ENCODE measurements around the gene ABAT. TPM values are rescaled to one million over a fixed set of nuclear protein-coding genes. Genes with fewer than 3 reads are reported as not detected.
A peak's percentile ranks its signal among the peaks of the same experiment; 100 is the strongest.

The ABAT gene
- 9.9 TPM for total RNA-seq
- polyA plus RNA-seq (ENCODE audit: insufficient read depth in 1 of 8, insufficient read length in 8 of 8, low replicate concordance in 1 of 8) = 10 to 100 TPM; 15.9 to 25.8 (median 22.8) TPM
- long read RNA-seq, donor 1, full-length matches to known transcripts = 3 of 3 reads
- long read RNA-seq, donor 1, partial matches to known transcripts = 0 of 3 reads
- long read RNA-seq, donor 1, other reads (novel, unspliced or antisense) = 0 of 3 reads
- long read RNA-seq, donor 2, partial matches to known transcripts = 0 of 1 reads
- long read RNA-seq, donor 2, other reads (novel, unspliced or antisense) = 0 of 1 reads
- long read RNA-seq, donor 3, full-length matches to known transcripts = 6 of 6 reads
- long read RNA-seq, donor 3, partial matches to known transcripts = 0 of 6 reads
- long read RNA-seq, donor 3, other reads (novel, unspliced or antisense) = 0 of 6 reads
- long read RNA-seq, donor 4, full-length matches to known transcripts = 2 of 2 reads
- long read RNA-seq, donor 4, partial matches to known transcripts = 0 of 2 reads
- long read RNA-seq, donor 4, other reads (novel, unspliced or antisense) = 0 of 2 reads
- long read RNA-seq, donor 5, full-length matches to known transcripts = 2 of 8 reads
- long read RNA-seq, donor 5, partial matches to known transcripts = 6 of 8 reads
- long read RNA-seq, donor 5, other reads (novel, unspliced or antisense) = 0 of 8 reads
- long read RNA-seq, donor 6, full-length matches to known transcripts = 5 of 5 reads
- long read RNA-seq, donor 6, partial matches to known transcripts = 0 of 5 reads
- long read RNA-seq, donor 6, other reads (novel, unspliced or antisense) = 0 of 5 reads
- long read RNA-seq, donor 7, partial matches to known transcripts = 0 of 3 reads
- long read RNA-seq, donor 7, other reads (novel, unspliced or antisense) = 0 of 3 reads
- long read RNA-seq, donor 8, partial matches to known transcripts = 0 of 2 reads
- long read RNA-seq, donor 8, other reads (novel, unspliced or antisense) = 0 of 2 reads
- long read RNA-seq, donor 9, full-length matches to known transcripts = 3 of 3 reads
- long read RNA-seq, donor 9, partial matches to known transcripts = 0 of 3 reads
- long read RNA-seq, donor 9, other reads (novel, unspliced or antisense) = 0 of 3 reads
- long read RNA-seq, donor 10, full-length matches to known transcripts = 5 of 5 reads
- long read RNA-seq, donor 10, partial matches to known transcripts = 0 of 5 reads
- long read RNA-seq, donor 10, other reads (novel, unspliced or antisense) = 0 of 5 reads
- long read RNA-seq, donor 11, full-length matches to known transcripts = 3 of 3 reads
- long read RNA-seq, donor 11, partial matches to known transcripts = 0 of 3 reads
- long read RNA-seq, donor 11, other reads (novel, unspliced or antisense) = 0 of 3 reads

GRCh38 chr16:8674413-8675022 lies at the start of gene ABAT:
TSS of gene ABAT (plus strand) at chr16:8674617. CDS start at chr16:8735740, 61,123 bp downstream.
- DNase-seq = peak; percentile 93
- Histone ChIP-seq H3K4me1 (ENCODE audit: control insufficient read depth, insufficient read depth, low read length) (peaks cover 18% of the 10 kb centered on the region), H3K27ac (ENCODE audit: low read length) (no peak within 1 kb of the TSS), H3K27me3 (ENCODE audit: control insufficient read depth, insufficient read depth, low read length) (no peaks in the 10 kb centered on the region), H3K36me3 (ENCODE audit: control insufficient read depth, insufficient read depth, low read length) (no peaks in the 10 kb centered on the region), H3K9me3 (replicated peaks; ENCODE audit: control insufficient read depth, low read depth, low read length) (peaks cover 1% of the 10 kb centered on the region), H3K4me3 (ENCODE audit: low read length) (peak within 1 kb of the TSS; percentile 73)
- 2% methylated on average over 43 of the region's 49 CpGs for WGBS (ENCODE audit: insufficient coverage)

- Histone ChIP-seq H3K9me3 (replicated peaks; ENCODE audit: control insufficient read depth, low read depth, low read length) (no peaks in the 10 kb centered on the region), H3K4me1 (ENCODE audit: control insufficient read depth, insufficient read depth, low read length) (peaks cover 5% of the 10 kb centered on the region), H3K4me3 (ENCODE audit: low read length) (no peak overlapping the region), H3K27ac (ENCODE audit: low read length) (no peak overlapping the region), H3K27me3 (ENCODE audit: control insufficient read depth, insufficient read depth, low read length) (no peaks in the 10 kb centered on the region), H3K36me3 (ENCODE audit: control insufficient read depth, insufficient read depth, low read length) (peaks cover 56% of the 10 kb centered on the region)
- 92% methylated on average over 5 of the region's 10 CpGs for whole genome bisulfite sequencing (ENCODE audit: insufficient coverage)
- DNase-seq = no peak
Measured at GRCh38 chr16:8625491-8626087, 48.8 kb upstream of the ABAT start.

DNA sequence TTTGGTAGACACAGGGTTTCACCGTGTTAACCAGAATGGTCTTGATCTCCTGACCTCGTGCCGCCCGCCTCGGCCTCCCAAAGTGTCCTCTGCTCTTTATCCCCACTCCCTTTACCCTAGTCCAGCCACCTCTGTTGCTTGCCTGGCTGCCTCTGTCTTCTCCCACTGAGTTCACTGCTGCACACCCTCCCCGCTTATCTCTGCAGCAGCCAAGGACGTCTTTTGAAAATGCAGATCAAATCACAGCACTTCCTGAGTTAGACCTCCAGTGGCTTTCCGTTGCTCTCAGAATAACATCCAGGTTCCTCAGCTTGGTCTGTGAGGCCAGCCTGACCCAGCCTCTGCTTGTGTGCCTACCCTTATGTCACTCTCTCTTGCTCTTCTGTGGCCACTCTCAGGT lies 47.5 kb upstream of the ABAT start:
- Histone ChIP-seq H3K36me3 (ENCODE audit: control insufficient read depth, insufficient read depth, low read length) (peaks cover 69% of the 10 kb centered on the region), H3K9me3 (replicated peaks; ENCODE audit: control insufficient read depth, low read depth, low read length) (no peaks in the 10 kb centered on the region), H3K27me3 (ENCODE audit: control insufficient read depth, insufficient read depth, low read length) (no peaks in the 10 kb centered on the region), H3K27ac (ENCODE audit: low read length) (no peak overlapping the region), H3K4me1 (ENCODE audit: control insufficient read depth, insufficient read depth, low read length) (peaks cover 5% of the 10 kb centered on the region), H3K4me3 (ENCODE audit: low read length) (no peak overlapping the region)
- whole genome bisulfite sequencing (ENCODE audit: insufficient coverage) = 96% methylated on average over 8 of the region's 8 CpGs
- DNase-seq = no peak

- no peaks in the 10 kb centered on the region for H3K9me3 ChIP-seq (replicated peaks; ENCODE audit: control insufficient read depth, low read depth, low read length)
Measured at GRCh38 chr16:8627456-8627855, 47.0 kb upstream of the ABAT start.

GRCh38 chr16:8628981-8629725 lies 45.3 kb upstream of the ABAT start:
- Histone ChIP-seq H3K9me3 (replicated peaks; ENCODE audit: control insufficient read depth, low read depth, low read length) (no peaks in the 10 kb centered on the region), H3K27ac (ENCODE audit: low read length) (no peak overlapping the region), H3K27me3 (ENCODE audit: control insufficient read depth, insufficient read depth, low read length) (no peaks in the 10 kb centered on the region), H3K4me1 (ENCODE audit: control insufficient read depth, insufficient read depth, low read length) (no peaks in the 10 kb centered on the region), H3K4me3 (ENCODE audit: low read length) (no peak overlapping the region), H3K36me3 (ENCODE audit: control insufficient read depth, insufficient read depth, low read length) (peaks cover 86% of the 10 kb centered on the region)
- 97% methylated on average over 15 of the region's 16 CpGs for WGBS (ENCODE audit: insufficient coverage)
- no peak for DNase-seq

More at GRCh38 chr16:8627456-8627855, 47.0 kb upstream of the ABAT start:
- H3K36me3 ChIP-seq (ENCODE audit: control insufficient read depth, insufficient read depth, low read length) = peaks cover 74% of the 10 kb centered on the region
- H3K27me3 ChIP-seq (ENCODE audit: control insufficient read depth, insufficient read depth, low read length) = no peaks in the 10 kb centered on the region
- no peak for DNase-seq
- WGBS (ENCODE audit: insufficient coverage) = 85% methylated on average over 2 of the region's 4 CpGs
- peaks cover 3% of the 10 kb centered on the region for H3K4me1 ChIP-seq (ENCODE audit: control insufficient read depth, insufficient read depth, low read length)
- no peak overlapping the region for H3K4me3 ChIP-seq (ENCODE audit: low read length)
- H3K27ac ChIP-seq (ENCODE audit: low read length) = no peak overlapping the region

- Histone ChIP-seq H3K27ac (ENCODE audit: low read length) (no peak overlapping the region), H3K36me3 (ENCODE audit: control insufficient read depth, insufficient read depth, low read length) (peaks cover 93% of the 10 kb centered on the region)
- WGBS (ENCODE audit: insufficient coverage) = 91% methylated on average over 4 of the region's 11 CpGs
Measured at GRCh38 chr16:8630255-8630953, 44.0 kb upstream of the ABAT start.

DNA sequence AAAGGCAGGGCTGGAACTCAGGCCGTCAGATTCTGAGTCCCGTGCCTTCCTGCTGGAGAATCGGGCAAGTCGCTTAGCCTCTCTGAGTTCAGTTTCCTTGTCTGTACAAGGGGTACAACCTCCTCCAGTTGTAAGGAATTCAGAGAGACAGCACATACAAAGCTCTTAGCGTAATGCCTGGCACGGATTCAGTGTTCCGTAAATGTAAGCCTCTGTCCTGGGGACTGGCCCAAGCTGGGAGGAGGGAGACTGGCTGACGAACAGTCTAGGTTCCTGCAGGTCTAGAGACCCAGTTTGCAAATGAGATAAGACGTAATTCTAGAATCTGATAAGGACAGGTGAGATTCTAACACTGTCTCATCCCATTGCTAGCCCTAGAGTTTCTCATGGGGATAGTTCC lies 43.0 kb upstream of the ABAT start:
- Histone ChIP-seq H3K4me1 (ENCODE audit: control insufficient read depth, insufficient read depth, low read length) (no peaks in the 10 kb centered on the region), H3K9me3 (replicated peaks; ENCODE audit: control insufficient read depth, low read depth, low read length) (no peaks in the 10 kb centered on the region), H3K27ac (ENCODE audit: low read length) (no peak overlapping the region), H3K36me3 (ENCODE audit: control insufficient read depth, insufficient read depth, low read length) (peaks cover 90% of the 10 kb centered on the region), H3K27me3 (ENCODE audit: control insufficient read depth, insufficient read depth, low read length) (no peaks in the 10 kb centered on the region), H3K4me3 (ENCODE audit: low read length) (no peak overlapping the region)
- 53% methylated on average over 3 of the region's 9 CpGs for WGBS (ENCODE audit: insufficient coverage)
- no peak for DNase-seq

More at GRCh38 chr16:8630255-8630953, 44.0 kb upstream of the ABAT start:
- no peak for DNase-seq
- no peaks in the 10 kb centered on the region for H3K4me1 ChIP-seq (ENCODE audit: control insufficient read depth, insufficient read depth, low read length)
- H3K27me3 ChIP-seq (ENCODE audit: control insufficient read depth, insufficient read depth, low read length) = no peaks in the 10 kb centered on the region
- H3K4me3 ChIP-seq (ENCODE audit: low read length) = no peak overlapping the region
- H3K9me3 ChIP-seq (replicated peaks; ENCODE audit: control insufficient read depth, low read depth, low read length) = no peaks in the 10 kb centered on the region

DNA sequence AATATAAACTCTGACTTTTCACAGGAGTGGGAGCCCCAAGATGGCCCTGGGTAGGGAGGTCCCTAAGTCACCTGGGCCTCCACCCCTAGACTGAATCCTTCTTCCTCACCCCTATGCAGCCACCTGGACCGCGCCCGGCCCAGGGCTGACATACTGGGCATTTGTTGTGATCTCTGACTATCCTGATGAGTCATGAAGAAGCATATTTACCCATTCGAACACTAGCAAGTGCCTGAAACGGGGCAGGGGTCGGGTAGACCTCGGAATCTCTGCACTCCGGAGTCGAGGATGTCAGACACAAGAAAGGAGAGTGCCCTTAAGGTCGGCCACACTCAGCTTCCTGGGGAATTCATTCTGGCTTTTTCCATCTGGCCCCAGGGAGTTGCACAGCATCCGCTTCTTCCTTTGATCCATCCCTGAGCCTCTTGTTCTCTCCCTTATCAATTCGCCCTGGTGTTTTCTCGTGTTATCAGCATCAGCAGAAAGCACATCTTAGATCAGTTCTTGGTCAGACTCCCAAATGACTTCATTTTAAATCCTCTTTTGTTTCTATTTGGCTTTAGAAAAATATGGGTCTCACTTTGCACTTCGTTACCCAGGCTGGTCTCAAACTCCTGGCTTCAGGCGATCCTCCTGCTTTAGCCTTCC lies 42.5 kb upstream of the ABAT start:
- no peaks in the 10 kb centered on the region for H3K27me3 ChIP-seq (ENCODE audit: control insufficient read depth, insufficient read depth, low read length)
- H3K9me3 ChIP-seq (replicated peaks; ENCODE audit: control insufficient read depth, low read depth, low read length) = no peaks in the 10 kb centered on the region
- no peaks in the 10 kb centered on the region for H3K4me1 ChIP-seq (ENCODE audit: control insufficient read depth, insufficient read depth, low read length)
- peaks cover 87% of the 10 kb centered on the region for H3K36me3 ChIP-seq (ENCODE audit: control insufficient read depth, insufficient read depth, low read length)
- peak overlapping the region; percentile 7 for H3K27ac ChIP-seq (ENCODE audit: low read length)
- 84% methylated on average over 8 of the region's 15 CpGs for WGBS (ENCODE audit: insufficient coverage)
- no peak overlapping the region for H3K4me3 ChIP-seq (ENCODE audit: low read length)
- no peak for DNase-seq

Data from muscle of leg (tissue), 16 donors.